ENCODE measurements around the gene ZDHHC4. TPM values are rescaled to one million over a fixed set of nuclear protein-coding genes. Genes with fewer than 3 reads are reported as not detected.

The ZDHHC4 gene
- 10 to 100 TPM; 23.6 to 33.5 (median 27.5) TPM for total RNA-seq

GRCh38 chr7:6577369-6578113 lies at the start of gene ZDHHC4:
ZDHHC4 (plus strand) TSS chr7:6577454; CDS start chr7:6580562, 3,108 bp downstream.
- Mint-ChIP-seq H3K9me3 (no peaks in the 10 kb centered on the region), H3K4me3 (peak within 1 kb of the TSS; percentile 89), H3K36me3 (ENCODE audit: insufficient read depth) (peaks cover 12% of the 10 kb centered on the region), H3K4me1 (ENCODE audit: low read depth) (no peaks in the 10 kb centered on the region), H3K27me3 (ENCODE audit: low read depth) (peaks cover 5% of the 10 kb centered on the region)
- peak; percentile 98 for ATAC-seq
- DNase-seq = peak; percentile 81

- no peaks in the 10 kb centered on the region for H3K36me3 Mint-ChIP-seq (ENCODE audit: insufficient read depth)
- H3K27me3 Mint-ChIP-seq (ENCODE audit: low read depth) = peaks cover 33% of the 10 kb centered on the region
- no peak overlapping the region for H3K4me3 Mint-ChIP-seq
- DNase-seq (no peak), ATAC-seq (no peak)
- H3K4me1 Mint-ChIP-seq (ENCODE audit: low read depth) = peaks cover 13% of the 10 kb centered on the region
- H3K9me3 Mint-ChIP-seq = no peaks in the 10 kb centered on the region
Measured at GRCh38 chr7:6528401-6529130, 48.7 kb upstream of the ZDHHC4 start.

- H3K36me3 Mint-ChIP-seq (ENCODE audit: insufficient read depth) = no peaks in the 10 kb centered on the region
- ATAC-seq (no peak), DNase-seq (no peak)
- H3K4me3 Mint-ChIP-seq = peak overlapping the region; percentile 26
- peaks cover 20% of the 10 kb centered on the region for H3K4me1 Mint-ChIP-seq (ENCODE audit: low read depth)
- H3K9me3 Mint-ChIP-seq = no peaks in the 10 kb centered on the region
- H3K27me3 Mint-ChIP-seq (ENCODE audit: low read depth) = peaks cover 35% of the 10 kb centered on the region
Measured at GRCh38 chr7:6529643-6530042, 47.6 kb upstream of the ZDHHC4 start.

- ATAC-seq (peak; percentile 69 to 72), DNase-seq (peak; percentile 62)
- H3K4me3 Mint-ChIP-seq = peak overlapping the region; percentile 72
- H3K27me3 Mint-ChIP-seq (ENCODE audit: low read depth) = peaks cover 37% of the 10 kb centered on the region
- H3K36me3 Mint-ChIP-seq (ENCODE audit: insufficient read depth) = no peaks in the 10 kb centered on the region
- H3K4me1 Mint-ChIP-seq (ENCODE audit: low read depth) = peaks cover 20% of the 10 kb centered on the region
- H3K9me3 Mint-ChIP-seq = no peaks in the 10 kb centered on the region
Measured at GRCh38 chr7:6530626-6531491, 46.4 kb upstream of the ZDHHC4 start.

GRCh38 chr7:6531492-6532279 lies 45.6 kb upstream of the ZDHHC4 start:
- DNase-seq (no peak), ATAC-seq (no peak)
- Mint-ChIP-seq H3K4me3 (peak overlapping the region; percentile 72), H3K9me3 (no peaks in the 10 kb centered on the region), H3K36me3 (ENCODE audit: insufficient read depth) (no peaks in the 10 kb centered on the region), H3K27me3 (ENCODE audit: low read depth) (peaks cover 35% of the 10 kb centered on the region), H3K4me1 (ENCODE audit: low read depth) (peaks cover 20% of the 10 kb centered on the region)

- no peak for ATAC-seq
- Mint-ChIP-seq H3K4me3 (no peak overlapping the region), H3K9me3 (no peaks in the 10 kb centered on the region), H3K27me3 (ENCODE audit: low read depth) (peaks cover 31% of the 10 kb centered on the region), H3K4me1 (ENCODE audit: low read depth) (peaks cover 14% of the 10 kb centered on the region), H3K36me3 (ENCODE audit: insufficient read depth) (no peaks in the 10 kb centered on the region)
- no peak for DNase-seq
Measured at GRCh38 chr7:6532516-6532915, 44.7 kb upstream of the ZDHHC4 start.

GRCh38 chr7:6533893-6534495 lies 43.3 kb upstream of the ZDHHC4 start:
- peak overlapping the region; percentile 26 for H3K4me3 Mint-ChIP-seq
- no peaks in the 10 kb centered on the region for H3K9me3 Mint-ChIP-seq
- peaks cover 37% of the 10 kb centered on the region for H3K27me3 Mint-ChIP-seq (ENCODE audit: low read depth)
- peaks cover 14% of the 10 kb centered on the region for H3K4me1 Mint-ChIP-seq (ENCODE audit: low read depth)
- DNase-seq (no peak), ATAC-seq (peak in 1 of 2 donors; percentile 30)
- no peaks in the 10 kb centered on the region for H3K36me3 Mint-ChIP-seq (ENCODE audit: insufficient read depth)

GRCh38 chr7:6536262-6537260 lies 40.7 kb upstream of the ZDHHC4 start:
- DNase-seq (no peak), ATAC-seq (peak; percentile 45 to 47)
- Mint-ChIP-seq H3K36me3 (ENCODE audit: insufficient read depth) (no peaks in the 10 kb centered on the region), H3K4me1 (ENCODE audit: low read depth) (peaks cover 7% of the 10 kb centered on the region), H3K27me3 (ENCODE audit: low read depth) (peaks cover 29% of the 10 kb centered on the region), H3K9me3 (no peaks in the 10 kb centered on the region), H3K4me3 (no peak overlapping the region)

- no peak for DNase-seq
- Mint-ChIP-seq H3K4me3 (no peak overlapping the region), H3K9me3 (no peaks in the 10 kb centered on the region), H3K4me1 (ENCODE audit: low read depth) (peaks cover 7% of the 10 kb centered on the region), H3K36me3 (ENCODE audit: insufficient read depth) (no peaks in the 10 kb centered on the region), H3K27me3 (ENCODE audit: low read depth) (peaks cover 15% of the 10 kb centered on the region)
- no peak for ATAC-seq
Measured at GRCh38 chr7:6542368-6542767, 34.9 kb upstream of the ZDHHC4 start.

- no peak for ATAC-seq
- Mint-ChIP-seq H3K4me1 (ENCODE audit: low read depth) (peaks cover 7% of the 10 kb centered on the region), H3K4me3 (no peak overlapping the region)
Measured at GRCh38 chr7:6545398-6546126, 31.7 kb upstream of the ZDHHC4 start.

GRCh38 chr7:6546498-6547251 lies 30.6 kb upstream of the ZDHHC4 start:
- Mint-ChIP-seq H3K4me1 (ENCODE audit: low read depth) (peaks cover 7% of the 10 kb centered on the region), H3K27me3 (ENCODE audit: low read depth) (no peaks in the 10 kb centered on the region), H3K36me3 (ENCODE audit: insufficient read depth) (no peaks in the 10 kb centered on the region), H3K9me3 (no peaks in the 10 kb centered on the region), H3K4me3 (no peak overlapping the region)
- DNase-seq = no peak
- no peak for ATAC-seq

More at GRCh38 chr7:6545398-6546126, 31.7 kb upstream of the ZDHHC4 start:
- Mint-ChIP-seq H3K36me3 (ENCODE audit: insufficient read depth) (no peaks in the 10 kb centered on the region), H3K27me3 (ENCODE audit: low read depth) (no peaks in the 10 kb centered on the region), H3K9me3 (no peaks in the 10 kb centered on the region)
- no peak for DNase-seq

All from activated T-cell treated with anti-CD3 and anti-CD28 coated beads, Interleukin-2, amount 50 U/mL, for 4 hours (primary cell).